GM10266 (cell line): Measurements from ENCODE around the gene TRIM24.

Experiments used
- DNase-seq: peaks from one replicate; pipeline ENCODE4 v3.0.0; 2012; ENCODE audit errors: extremely low spot score
- CTCF ChIP-seq: IDR thresholded peaks from 2 replicates; pipeline ENCODE4 v1.5.1; 2012; ENCODE audit warnings: mild to moderate bottlenecking, low read depth; ENCODE audit not compliant: control insufficient read depth, insufficient read depth; ENCODE audit errors: missing control alignments

Gene TRIM24

GRCh38 chr7:138549082-138549481 lies 89.0 kb downstream of the TRIM24 start:
- TF ChIP-seq CTCF: no peak
- DNase-seq: no peak

GRCh38 chr7:138550337-138550736 lies 90.3 kb downstream of the TRIM24 start:
- no peak for TF ChIP-seq CTCF
- no peak for DNase-seq

GRCh38 chr7:138551102-138551501 lies 91.0 kb downstream of the TRIM24 start:
- DNase-seq: no peak

GRCh38 chr7:138553805-138554204 lies 93.7 kb downstream of the TRIM24 start:
- DNase-seq: no peak
- TF ChIP-seq CTCF: no peak

More at GRCh38 chr7:138551102-138551501, 91.0 kb downstream of the TRIM24 start:
- TF ChIP-seq CTCF: no peak

GRCh38 chr7:138554674-138555073 lies 94.6 kb downstream of the TRIM24 start:
- no peak for DNase-seq
- TF ChIP-seq CTCF: no peak

- DNase-seq: no peak
- TF ChIP-seq CTCF: no peak
These were observed 95.6 kb downstream of the TRIM24 start for GRCh38 chr7:138555684-138556083.

GRCh38 chr7:138556771-138557484 lies 96.9 kb downstream of the TRIM24 start:
- DNase-seq: no peak

More at GRCh38 chr7:138556771-138557484, 96.9 kb downstream of the TRIM24 start:
- TF ChIP-seq CTCF: no peak
